HG03097 (cell line): ENCODE data around the gene S100A10.

ENCODE experiments used
- ATAC-seq: cut with Tn5 transposase; IDR thresholded peaks from one replicate; pipeline ENCODE4 v1.9.1; 2021; ENCODE audit not compliant: unreplicated experiment, low FRiP score

S100A10 gene

GRCh38 chr1:151967091-151967490 is 26.6 kb downstream of the S100A10 start:
- no peak for ATAC-seq

- ATAC-seq = no peak
Observed at GRCh38 chr1:151966061-151966460, 27.6 kb downstream of the S100A10 start.

GRCh38 chr1:151964510-151964909 is 29.1 kb downstream of the S100A10 start:
- ATAC-seq = no peak

- ATAC-seq = no peak
Observed at GRCh38 chr1:151963288-151963687, 30.4 kb downstream of the S100A10 start.

- no peak for ATAC-seq
Observed at GRCh38 chr1:151961833-151962232, 31.8 kb downstream of the S100A10 start.

GRCh38 chr1:151960780-151961513 is 32.7 kb downstream of the S100A10 start:
- no peak for ATAC-seq

GRCh38 chr1:151958959-151959358 is 34.7 kb downstream of the S100A10 start:
- ATAC-seq = no peak

- ATAC-seq = no peak
Observed at GRCh38 chr1:151956957-151957497, 36.6 kb downstream of the S100A10 start.

GRCh38 chr1:151953409-151954094 is 40.1 kb downstream of the S100A10 start:
- ATAC-seq = no peak

- ATAC-seq = no peak
Observed at GRCh38 chr1:151952811-151953210, 40.8 kb downstream of the S100A10 start.

GRCh38 chr1:151949371-151950193 is 44.1 kb downstream of the S100A10 start:
- ATAC-seq = no peak

- no peak for ATAC-seq
Observed at GRCh38 chr1:151948506-151948905, 45.2 kb downstream of the S100A10 start.

GRCh38 chr1:151947140-151947539 is 46.5 kb downstream of the S100A10 start:
- no peak for ATAC-seq

- ATAC-seq = no peak
Observed at GRCh38 chr1:151945725-151946722, 47.6 kb downstream of the S100A10 start.

- no peak for ATAC-seq
Observed at GRCh38 chr1:151944857-151945575, 48.6 kb downstream of the S100A10 start.

- ATAC-seq = no peak
Observed at GRCh38 chr1:151944126-151944856, 49.4 kb downstream of the S100A10 start.

GRCh38 chr1:151943591-151943990 is 50.1 kb downstream of the S100A10 start:
- ATAC-seq = no peak

- no peak for ATAC-seq
Observed at GRCh38 chr1:151942882-151943281, 50.8 kb downstream of the S100A10 start.

GRCh38 chr1:151940541-151940940 is 53.1 kb downstream of the S100A10 start:
- no peak for ATAC-seq
